GM23338 (cell line): Measurements from ENCODE around the gene DYNC1LI2. TPM values are rescaled to one million over a fixed set of nuclear protein-coding genes. Genes with fewer than 3 reads are reported as not detected.

Source experiments
- ATAC-seq: fragments of 200-7000 bp; cut with Tn5 transposase; 3 replicates; pipeline ENCODE4 v1.9.1; 2020
- DNase-seq: peaks from one replicate; pipeline ENCODE4 v3.0.0-alpha.2; 2015; ENCODE audit warnings: low spot score
- H2AFZ ChIP-seq: fragments of 200-600 bp; sonication (generic); 2 replicates; pipeline ENCODE4 v1.8.0; 2016; ENCODE audit warnings: antibody characterized with exemption, mild to moderate bottlenecking, moderate library complexity
- H3F3A ChIP-seq: fragments of 200-600 bp; sonication (generic); replicated peaks from 2 replicates; pipeline ENCODE4 v1.8.0; 2017; ENCODE audit warnings: antibody characterized with exemption, mixed run types, low read depth
- H3K27ac ChIP-seq: fragments of 200-600 bp; sonication (generic); 2 replicates; pipeline ENCODE4 v1.6.1; 2016; ENCODE audit warnings: low read depth
- H3K27me3 ChIP-seq: fragments of 200-600 bp; sonication (generic); 2 replicates; pipeline ENCODE4 v1.8.0; 2016; ENCODE audit warnings: mild to moderate bottlenecking, mixed run types, moderate library complexity; ENCODE audit not compliant: insufficient read depth
- H3K36me3 ChIP-seq: fragments of 200-600 bp; sonication (generic); 2 replicates; pipeline ENCODE4 v1.8.0; 2016; ENCODE audit warnings: mild to moderate bottlenecking; ENCODE audit not compliant: insufficient read depth
- H3K4me1 ChIP-seq: fragments of 200-600 bp; sonication (generic); 2 replicates; pipeline ENCODE4 v1.8.0; 2016; ENCODE audit warnings: mild to moderate bottlenecking, moderate library complexity; ENCODE audit not compliant: insufficient read depth
- H3K4me2 ChIP-seq: fragments of 200-600 bp; sonication (generic); 2 replicates; pipeline ENCODE4 v1.7.1; 2017; ENCODE audit warnings: mixed run types
- H3K4me3 ChIP-seq: fragments of 200-600 bp; sonication (generic); 2 replicates; pipeline ENCODE4 v1.6.1; 2016; ENCODE audit warnings: mixed run types
- H3K79me2 ChIP-seq: fragments of 200-600 bp; sonication (generic); replicated peaks from 2 replicates; pipeline ENCODE4 v1.8.0; 2017; ENCODE audit warnings: mild to moderate bottlenecking; ENCODE audit not compliant: insufficient read depth
- H3K9me2 ChIP-seq: fragments of 200-600 bp; sonication (generic); 2 replicates; pipeline ENCODE4 v1.8.0; 2017; ENCODE audit not compliant: insufficient read depth
- H4K20me1 ChIP-seq: fragments of 200-600 bp; sonication (generic); replicated peaks from 2 replicates; pipeline ENCODE4 v1.8.0; 2017; ENCODE audit warnings: mild to moderate bottlenecking; ENCODE audit not compliant: insufficient read depth
- H3K27ac Mint-ChIP-seq: 2 replicates; pipeline ENCODE4 v1.8.0; 2020; ENCODE audit warnings: inconsistent platforms, mild to moderate bottlenecking, moderate library complexity, mixed read lengths
- H3K27me3 Mint-ChIP-seq: 3 replicates; pipeline ENCODE4 v1.8.0; 2022; ENCODE audit warnings: low read depth, mild to moderate bottlenecking, moderate library complexity, mixed read lengths, inconsistent platforms; ENCODE audit not compliant: insufficient read depth, poor library complexity
- H3K36me3 Mint-ChIP-seq: 3 replicates; pipeline ENCODE4 v1.8.0; 2021; ENCODE audit warnings: low read depth, mild to moderate bottlenecking, inconsistent platforms, moderate library complexity, mixed read lengths
- H3K4me1 Mint-ChIP-seq: 3 replicates; pipeline ENCODE4 v1.8.0; 2020; ENCODE audit warnings: mild to moderate bottlenecking, inconsistent platforms, mixed read lengths
- H3K4me3 Mint-ChIP-seq: 3 replicates; pipeline ENCODE4 v1.8.0; 2021; ENCODE audit warnings: moderate library complexity, mild to moderate bottlenecking, inconsistent platforms, mixed read lengths
- H3K9me3 Mint-ChIP-seq: 3 replicates; pipeline ENCODE4 v1.8.0; 2020; ENCODE audit warnings: moderate library complexity, mild to moderate bottlenecking, inconsistent platforms, mixed read lengths
- CREB1 ChIP-seq: fragments of 250-450 bp; sonication (Bioruptor Pico); IDR thresholded peaks from 2 replicates; pipeline ENCODE4 v1.5.0; 2020; ENCODE audit warnings: low read depth, mild to moderate bottlenecking, moderate library complexity
- EZH2 ChIP-seq: fragments of 200-600 bp; sonication (generic); IDR thresholded peaks from one replicate; pipeline ENCODE4 v1.8.0; 2017; ENCODE audit warnings: antibody characterized with exemption, mild to moderate bottlenecking, low read depth; ENCODE audit not compliant: unreplicated experiment
- EZH2phosphoT487 ChIP-seq: fragments of 200-600 bp; sonication (generic); IDR thresholded peaks from one replicate; pipeline ENCODE4 v1.8.1; 2018; ENCODE audit warnings: antibody characterized with exemption; ENCODE audit not compliant: unreplicated experiment
- JUNB ChIP-seq: IDR thresholded peaks from one replicate; pipeline ENCODE4 v1.6.1; 2016; ENCODE audit warnings: antibody characterized with exemption; ENCODE audit not compliant: unreplicated experiment
- NANOG ChIP-seq: IDR thresholded peaks from 2 replicates; pipeline ENCODE4 v1.6.1; 2016; ENCODE audit warnings: antibody characterized with exemption, borderline replicate concordance
- POLR2AphosphoS5 ChIP-seq: IDR thresholded peaks from 2 replicates; pipeline ENCODE4 v1.6.1; 2016; ENCODE audit warnings: antibody characterized with exemption, low read depth
- STAT1 ChIP-seq: IDR thresholded peaks from one replicate; pipeline ENCODE4 v1.6.1; 2016; ENCODE audit warnings: antibody characterized with exemption; ENCODE audit not compliant: unreplicated experiment
- ZNF114 ChIP-seq: fragments of 250-450 bp; sonication (Bioruptor Pico); IDR thresholded peaks from 2 replicates; pipeline ENCODE4 v1.5.0; 2020; ENCODE audit warnings: mild to moderate bottlenecking, moderate library complexity
- ZNF331 ChIP-seq: fragments of 250-450 bp; sonication (Bioruptor Pico); IDR thresholded peaks from 2 replicates; pipeline ENCODE4 v1.5.0; 2020; ENCODE audit warnings: low read depth, mild to moderate bottlenecking, moderate library complexity
- polyA plus RNA-seq: library from polyadenylated mRNA; unstranded; fragments of >200 nt; fragmentation: Nextera tagmentation; extraction: Ambion mirVana; gene quantifications from 2 replicates; pipeline ENCODE4 v1.2.1, GENCODE V29; 2016
- total RNA-seq: library from RNA; depleted of rRNA; stranded (reverse); fragments of >200 nt; shearing (Covaris generic); gene quantifications from 2 replicates; pipeline ENCODE4 v1.2.3, GENCODE V29; 2014
- TF ChIP-seq, protein P1 (sequence below): IDR thresholded peaks from one replicate; pipeline ENCODE4 v1.6.1; 2018; ENCODE audit warnings: antibody characterized with exemption; ENCODE audit not compliant: unreplicated experiment
- TF ChIP-seq, protein P2 (sequence below): fragments of 250-450 bp; sonication (Bioruptor Pico); IDR thresholded peaks from 2 replicates; pipeline ENCODE4 v1.5.0; 2020; ENCODE audit warnings: mild to moderate bottlenecking, moderate library complexity

DYNC1LI2 gene
- total and polyA plus RNA-seq, 2 experiments from 2014 or later: 73.9 to 85.9 TPM

- Histone ChIP-seq H3K79me2 (no peaks in the 10 kb centered on the region), H3K27me3 (no peaks in the 10 kb centered on the region), H3K4me1 (no peaks in the 10 kb centered on the region), H3K4me3 (no peak overlapping the region), H2AFZ (peak overlapping the region; percentile 92), H3K4me2 (no peak overlapping the region), H3F3A (no peaks in the 10 kb centered on the region), H3K9me2 (no peaks in the 10 kb centered on the region), H4K20me1 (no peaks in the 10 kb centered on the region), H3K27ac (no peak overlapping the region), H3K36me3 (no peaks in the 10 kb centered on the region)
- no peak for DNase-seq
- Mint-ChIP-seq H3K27ac (no peak overlapping the region), H3K4me1 (peaks cover 7% of the 10 kb centered on the region; the same call in 2 of the 3 replicates), H3K9me3 (peaks cover 3% of the 10 kb centered on the region; the same call in 1 of the 3 replicates), H3K4me3 (no peak overlapping the region), H3K36me3 (no peaks in the 10 kb centered on the region), H3K27me3 (peaks cover 7% of the 10 kb centered on the region)
- no peak for ATAC-seq
- TF ChIP-seq CREB1: no peak
- no peak for TF ChIP-seq ZNF114 (CRISPR knock-in tag)
- TF ChIP-seq STAT1: no peak
- no peak for TF ChIP-seq ZNF331
- no peak for TF ChIP-seq EZH2phosphoT487
- TF ChIP-seq NANOG: no peak
- TF ChIP-seq, protein P1, sequence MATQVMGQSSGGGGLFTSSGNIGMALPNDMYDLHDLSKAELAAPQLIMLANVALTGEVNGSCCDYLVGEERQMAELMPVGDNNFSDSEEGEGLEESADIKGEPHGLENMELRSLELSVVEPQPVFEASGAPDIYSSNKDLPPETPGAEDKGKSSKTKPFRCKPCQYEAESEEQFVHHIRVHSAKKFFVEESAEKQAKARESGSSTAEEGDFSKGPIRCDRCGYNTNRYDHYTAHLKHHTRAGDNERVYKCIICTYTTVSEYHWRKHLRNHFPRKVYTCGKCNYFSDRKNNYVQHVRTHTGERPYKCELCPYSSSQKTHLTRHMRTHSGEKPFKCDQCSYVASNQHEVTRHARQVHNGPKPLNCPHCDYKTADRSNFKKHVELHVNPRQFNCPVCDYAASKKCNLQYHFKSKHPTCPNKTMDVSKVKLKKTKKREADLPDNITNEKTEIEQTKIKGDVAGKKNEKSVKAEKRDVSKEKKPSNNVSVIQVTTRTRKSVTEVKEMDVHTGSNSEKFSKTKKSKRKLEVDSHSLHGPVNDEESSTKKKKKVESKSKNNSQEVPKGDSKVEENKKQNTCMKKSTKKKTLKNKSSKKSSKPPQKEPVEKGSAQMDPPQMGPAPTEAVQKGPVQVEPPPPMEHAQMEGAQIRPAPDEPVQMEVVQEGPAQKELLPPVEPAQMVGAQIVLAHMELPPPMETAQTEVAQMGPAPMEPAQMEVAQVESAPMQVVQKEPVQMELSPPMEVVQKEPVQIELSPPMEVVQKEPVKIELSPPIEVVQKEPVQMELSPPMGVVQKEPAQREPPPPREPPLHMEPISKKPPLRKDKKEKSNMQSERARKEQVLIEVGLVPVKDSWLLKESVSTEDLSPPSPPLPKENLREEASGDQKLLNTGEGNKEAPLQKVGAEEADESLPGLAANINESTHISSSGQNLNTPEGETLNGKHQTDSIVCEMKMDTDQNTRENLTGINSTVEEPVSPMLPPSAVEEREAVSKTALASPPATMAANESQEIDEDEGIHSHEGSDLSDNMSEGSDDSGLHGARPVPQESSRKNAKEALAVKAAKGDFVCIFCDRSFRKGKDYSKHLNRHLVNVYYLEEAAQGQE: no peak
- TF ChIP-seq POLR2AphosphoS5: no peak
- no peak for TF ChIP-seq EZH2
These were observed 45.5 kb downstream of the DYNC1LI2 start for GRCh38 chr16:66705790-66706505.

DNA sequence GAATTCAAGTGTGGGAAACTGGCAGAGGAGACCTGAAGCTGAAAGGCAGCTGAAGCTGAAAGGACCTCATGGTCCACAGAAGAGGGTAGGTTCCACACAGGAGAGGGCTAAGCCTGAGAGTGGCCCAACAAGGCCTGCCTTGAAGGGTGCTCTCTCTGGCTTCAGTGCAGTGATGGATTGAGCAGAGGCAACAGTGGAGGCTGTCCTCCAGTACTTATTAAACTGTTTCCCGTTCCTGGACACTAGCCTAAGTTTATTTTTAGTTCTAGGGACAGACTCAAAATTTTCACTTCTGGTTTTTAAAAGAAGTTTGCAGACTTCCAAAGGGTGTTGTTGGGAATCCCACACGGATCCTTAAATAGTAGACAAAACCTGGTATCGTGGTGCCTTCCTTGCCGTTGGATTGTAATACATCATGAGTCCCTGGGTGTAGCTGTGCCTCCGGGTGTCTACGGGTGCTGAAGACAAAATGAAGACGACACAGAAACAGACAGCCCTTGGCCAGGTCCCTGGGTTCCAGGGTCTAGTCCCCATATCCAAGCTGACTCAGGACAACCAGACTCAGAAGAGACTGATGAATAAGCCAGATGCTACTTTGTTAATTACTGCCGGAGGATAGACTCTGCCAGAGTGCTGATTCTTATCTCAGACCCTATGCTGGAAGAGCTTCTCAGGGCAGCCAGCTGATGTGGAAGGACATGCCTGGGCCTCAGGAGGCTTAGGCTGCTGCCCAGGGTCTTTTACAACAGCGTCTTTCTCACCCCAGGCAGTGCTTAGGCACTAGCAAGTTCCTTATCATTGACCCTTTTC, 47.8 kb downstream of the DYNC1LI2 start:
- no peak overlapping the region for H3K4me3 Mint-ChIP-seq
- H3K9me3 Mint-ChIP-seq: no peaks in the 10 kb centered on the region
- H3K27ac Mint-ChIP-seq: no peak overlapping the region
- no peak overlapping the region for H3K4me3 ChIP-seq
- no peak overlapping the region for H3K27ac ChIP-seq
- no peak overlapping the region for H3K4me2 ChIP-seq
- no peaks in the 10 kb centered on the region for H3F3A ChIP-seq
- H3K36me3 ChIP-seq: no peaks in the 10 kb centered on the region
- DNase-seq (no peak), ATAC-seq (no peak)
- H3K27me3 ChIP-seq: no peaks in the 10 kb centered on the region
- H3K4me1 Mint-ChIP-seq: peaks cover 12% of the 10 kb centered on the region; the same call in 2 of the 3 replicates
- H3K79me2 ChIP-seq: no peaks in the 10 kb centered on the region
- no peaks in the 10 kb centered on the region for H3K9me2 ChIP-seq
- no peaks in the 10 kb centered on the region for H3K36me3 Mint-ChIP-seq
- no peaks in the 10 kb centered on the region for H4K20me1 ChIP-seq
- H2AFZ ChIP-seq: no peak overlapping the region
- H3K27me3 Mint-ChIP-seq: peaks cover 7% of the 10 kb centered on the region
- H3K4me1 ChIP-seq: peaks cover 3% of the 10 kb centered on the region; the same call in 1 of the 2 replicates
- TF ChIP-seq CREB1: no peak
- TF ChIP-seq JUNB: no peak
- no peak for TF ChIP-seq EZH2
- TF ChIP-seq, protein P2, sequence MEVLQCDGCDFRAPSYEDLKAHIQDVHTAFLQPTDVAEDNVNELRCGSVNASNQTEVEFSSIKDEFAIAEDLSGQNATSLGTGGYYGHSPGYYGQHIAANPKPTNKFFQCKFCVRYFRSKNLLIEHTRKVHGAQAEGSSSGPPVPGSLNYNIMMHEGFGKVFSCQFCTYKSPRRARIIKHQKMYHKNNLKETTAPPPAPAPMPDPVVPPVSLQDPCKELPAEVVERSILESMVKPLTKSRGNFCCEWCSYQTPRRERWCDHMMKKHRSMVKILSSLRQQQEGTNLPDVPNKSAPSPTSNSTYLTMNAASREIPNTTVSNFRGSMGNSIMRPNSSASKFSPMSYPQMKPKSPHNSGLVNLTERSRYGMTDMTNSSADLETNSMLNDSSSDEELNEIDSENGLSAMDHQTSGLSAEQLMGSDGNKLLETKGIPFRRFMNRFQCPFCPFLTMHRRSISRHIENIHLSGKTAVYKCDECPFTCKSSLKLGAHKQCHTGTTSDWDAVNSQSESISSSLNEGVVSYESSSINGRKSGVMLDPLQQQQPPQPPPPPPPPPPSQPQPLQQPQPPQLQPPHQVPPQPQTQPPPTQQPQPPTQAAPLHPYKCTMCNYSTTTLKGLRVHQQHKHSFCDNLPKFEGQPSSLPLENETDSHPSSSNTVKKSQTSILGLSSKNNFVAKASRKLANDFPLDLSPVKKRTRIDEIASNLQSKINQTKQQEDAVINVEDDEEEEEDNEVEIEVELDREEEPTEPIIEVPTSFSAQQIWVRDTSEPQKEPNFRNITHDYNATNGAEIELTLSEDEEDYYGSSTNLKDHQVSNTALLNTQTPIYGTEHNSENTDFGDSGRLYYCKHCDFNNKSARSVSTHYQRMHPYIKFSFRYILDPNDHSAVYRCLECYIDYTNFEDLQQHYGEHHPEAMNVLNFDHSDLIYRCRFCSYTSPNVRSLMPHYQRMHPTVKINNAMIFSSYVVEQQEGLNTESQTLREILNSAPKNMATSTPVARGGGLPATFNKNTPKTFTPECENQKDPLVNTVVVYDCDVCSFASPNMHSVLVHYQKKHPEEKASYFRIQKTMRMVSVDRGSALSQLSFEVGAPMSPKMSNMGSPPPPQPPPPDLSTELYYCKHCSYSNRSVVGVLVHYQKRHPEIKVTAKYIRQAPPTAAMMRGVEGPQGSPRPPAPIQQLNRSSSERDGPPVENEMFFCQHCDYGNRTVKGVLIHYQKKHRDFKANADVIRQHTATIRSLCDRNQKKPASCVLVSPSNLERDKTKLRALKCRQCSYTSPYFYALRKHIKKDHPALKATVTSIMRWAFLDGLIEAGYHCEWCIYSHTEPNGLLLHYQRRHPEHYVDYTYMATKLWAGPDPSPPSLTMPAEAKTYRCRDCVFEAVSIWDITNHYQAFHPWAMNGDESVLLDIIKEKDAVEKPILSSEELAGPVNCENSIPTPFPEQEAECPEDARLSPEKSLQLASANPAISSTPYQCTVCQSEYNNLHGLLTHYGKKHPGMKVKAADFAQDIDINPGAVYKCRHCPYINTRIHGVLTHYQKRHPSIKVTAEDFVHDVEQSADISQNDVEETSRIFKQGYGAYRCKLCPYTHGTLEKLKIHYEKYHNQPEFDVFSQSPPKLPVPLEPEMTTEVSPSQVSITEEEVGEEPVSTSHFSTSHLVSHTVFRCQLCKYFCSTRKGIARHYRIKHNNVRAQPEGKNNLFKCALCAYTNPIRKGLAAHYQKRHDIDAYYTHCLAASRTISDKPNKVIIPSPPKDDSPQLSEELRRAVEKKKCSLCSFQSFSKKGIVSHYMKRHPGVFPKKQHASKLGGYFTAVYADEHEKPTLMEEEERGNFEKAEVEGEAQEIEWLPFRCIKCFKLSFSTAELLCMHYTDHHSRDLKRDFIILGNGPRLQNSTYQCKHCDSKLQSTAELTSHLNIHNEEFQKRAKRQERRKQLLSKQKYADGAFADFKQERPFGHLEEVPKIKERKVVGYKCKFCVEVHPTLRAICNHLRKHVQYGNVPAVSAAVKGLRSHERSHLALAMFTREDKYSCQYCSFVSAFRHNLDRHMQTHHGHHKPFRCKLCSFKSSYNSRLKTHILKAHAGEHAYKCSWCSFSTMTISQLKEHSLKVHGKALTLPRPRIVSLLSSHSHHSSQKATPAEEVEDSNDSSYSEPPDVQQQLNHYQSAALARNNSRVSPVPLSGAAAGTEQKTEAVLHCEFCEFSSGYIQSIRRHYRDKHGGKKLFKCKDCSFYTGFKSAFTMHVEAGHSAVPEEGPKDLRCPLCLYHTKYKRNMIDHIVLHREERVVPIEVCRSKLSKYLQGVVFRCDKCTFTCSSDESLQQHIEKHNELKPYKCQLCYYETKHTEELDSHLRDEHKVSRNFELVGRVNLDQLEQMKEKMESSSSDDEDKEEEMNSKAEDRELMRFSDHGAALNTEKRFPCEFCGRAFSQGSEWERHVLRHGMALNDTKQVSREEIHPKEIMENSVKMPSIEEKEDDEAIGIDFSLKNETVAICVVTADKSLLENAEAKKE (CRISPR knock-in tag): no peak
- no peak for TF ChIP-seq NANOG
